T-cell (primary cell): ENCODE results near the gene LCLAT1. TPM values are rescaled to one million over a fixed set of nuclear protein-coding genes. Genes with fewer than 3 reads are reported as not detected.

Experiments
- ATAC-seq, 4 experiments: fragments of 200-7000 bp in 3 of 4; fragments of 150-1000 bp in 1 of 4; cut with Tn5 transposase; replicated peaks in 1 of 4; 1 replicate in 3 of 4; 2 replicates in 1 of 4; pipeline ENCODE4 v1.10.0; 2021; ENCODE audit warnings: moderate library complexity in 3 of 4, mild to moderate bottlenecking in 2 of 4, moderate number of reproducible peaks in 1 of 4
- CTCF ChIA-PET, 2 donors: fragments of 300-600 bp; sonication (Branson Sonifier 250); formaldehyde crosslinking; loops; one replicate each; lab custom pipeline; 2022; ENCODE audit warnings: antibody characterized with exemption in 2 of 2; lab: Charles Lee
- POLR2A ChIA-PET, 2 donors: fragments of 300-600 bp; sonication (Branson Sonifier 250); formaldehyde crosslinking; loops; one replicate each; lab custom pipeline; 2022; ENCODE audit warnings: antibody characterized with exemption in 2 of 2; lab: Charles Lee
- DNase-seq, 35 experiments: peaks; one replicate each; pipeline versions ENCODE4 v3.0.0 to v3.0.0-alpha.2; 2013 to 2023
- H3K27ac ChIP-seq: one replicate; pipeline ENCODE4 v1.5.1; 2013; ENCODE audit warnings: low read length
- H3K27me3 ChIP-seq, 2 experiments: replicated peaks in 1 of 2; 1 replicate in 1 of 2; 2 replicates in 1 of 2; pipeline versions ENCODE4 v1.6.1 to v1.7.0; 2013; ENCODE audit warnings: low read length in 1 of 2, mixed read lengths in 1 of 2; ENCODE audit not compliant: control insufficient read depth in 2 of 2, insufficient read depth in 2 of 2; ENCODE audit errors: extremely low read depth in 1 of 2
- H3K36me3 ChIP-seq, 2 donors: 1 replicate in 1 of 2; 2 replicates in 1 of 2; pipeline versions ENCODE4 v1.6.1 to v1.7.0; 2013; ENCODE audit warnings: low read length in 1 of 2; ENCODE audit not compliant: control insufficient read depth in 2 of 2, insufficient read depth in 1 of 2; ENCODE audit errors: extremely low read depth in 1 of 2
- H3K4me1 ChIP-seq, 2 experiments: 1 replicate in 1 of 2; 2 replicates in 1 of 2; pipeline versions ENCODE4 v1.6.1 to v1.7.0; 2013; ENCODE audit warnings: low read length in 2 of 2, mixed read lengths in 1 of 2; ENCODE audit not compliant: insufficient read depth in 2 of 2, control insufficient read depth in 1 of 2; ENCODE audit errors: extremely low read depth in 1 of 2
- H3K4me3 ChIP-seq, 2 donors: 1 replicate in 1 of 2; 2 replicates in 1 of 2; pipeline versions ENCODE4 v1.5.1 to v1.7.0; 2013; ENCODE audit warnings: mild to moderate bottlenecking in 2 of 2, low read length in 1 of 2, moderate library complexity in 1 of 2; ENCODE audit not compliant: control insufficient read depth in 1 of 2; ENCODE audit errors: extremely low read depth in 1 of 2
- H3K9me3 ChIP-seq: 2 replicates; pipeline ENCODE4 v1.7.0; 2013
- H3K27ac Mint-ChIP-seq, 2 donors: one replicate each; pipeline ENCODE4 v1.8.0; 2020 to 2021; ENCODE audit warnings: mild to moderate bottlenecking in 2 of 2, mixed read lengths in 2 of 2
- H3K27me3 Mint-ChIP-seq, 2 donors: one replicate each; pipeline ENCODE4 v1.8.0; 2021 to 2022; ENCODE audit warnings: mixed read lengths in 2 of 2
- H3K36me3 Mint-ChIP-seq: one replicate; pipeline ENCODE4 v1.8.0; 2021; ENCODE audit warnings: mixed read lengths
- H3K4me1 Mint-ChIP-seq, 3 donors: one replicate each; pipeline ENCODE4 v1.8.0; 2020 to 2022; ENCODE audit warnings: mixed read lengths in 3 of 3, mild to moderate bottlenecking in 1 of 3
- H3K4me3 Mint-ChIP-seq, 3 donors: one replicate each; pipeline ENCODE4 v1.8.0; 2020 to 2022; ENCODE audit warnings: mild to moderate bottlenecking in 3 of 3, mixed read lengths in 3 of 3, moderate library complexity in 3 of 3
- H3K9me3 Mint-ChIP-seq, 3 donors: one replicate each; pipeline ENCODE4 v1.8.0; 2020 to 2022; ENCODE audit warnings: mixed read lengths in 3 of 3
- WGBS: methylation state at CpG from one replicate; pipeline ENCODE4 v1.1.5; 2013; ENCODE audit warnings: missing lambda C conversion rate; ENCODE audit not compliant: insufficient coverage; 5-methylcytosine and 5-hydroxymethylcytosine counted together
- total RNA-seq, 35 experiments: library from RNA in 6 of 35; stranded (reverse) in 6 of 35; fragments of 120-200 nt in 1 of 35; gene quantifications; one replicate each; pipeline versions ENCODE4 v1.2.1 to v1.2.4 and lab custom pipeline; 2013 to 2026

LCLAT1 gene
- total RNA-seq, 5 donors from 2014 or later (not counting 1 experiment from before 2014, with no cell fraction given) = 13.8 to 33.0 (median 19.6) TPM

GRCh38 chr2:30446602-30447148 lies 371 bp upstream of the LCLAT1 start:
- peaks cover 7% of the 10 kb centered on the region for H3K36me3 Mint-ChIP-seq

GRCh38 chr2:30448308-30448707 lies 1.3 kb downstream of the LCLAT1 start:
- ChIA-PET POLR2A (interaction anchor here (0.6 to 1.2 kb wide), 2 partner anchors 113 to 216 kb away, joined by 4 to 6 read pairs; no protein-coding TSS in a partner anchor), CTCF (interaction anchor here in 1 of 2 donors (0.5 kb wide), 1 partner anchor 190 kb away, joined by 4 read pairs; no protein-coding TSS in a partner anchor)
- Histone ChIP-seq H3K27ac (peak overlapping the region; percentile 89), H3K27me3 (no peaks in the 10 kb centered on the region), H3K36me3 (no peaks in the 10 kb centered on the region), H3K4me1 (peaks cover 17 to 22% of the 10 kb centered on the region in 2 experiments), H3K9me3 (no peaks in the 10 kb centered on the region), H3K4me3 (no peak overlapping the region)
- peak overlapping the region; percentile 93 to 97 (median 95) for H3K4me3 Mint-ChIP-seq
- peaks cover 11% of the 10 kb centered on the region for H3K36me3 Mint-ChIP-seq
- ATAC-seq = peak in 1 of 4 experiments; percentile 17
- DNase-seq = no peak
- H3K27me3 Mint-ChIP-seq = no peaks in the 10 kb centered on the region
- peaks cover 47 to 64% (median 47%) of the 10 kb centered on the region in 3 donors for H3K4me1 Mint-ChIP-seq
- no peaks in the 10 kb centered on the region for H3K9me3 Mint-ChIP-seq
- H3K27ac Mint-ChIP-seq = peak overlapping the region; percentile 92 to 95
- WGBS = 0% methylated on average over 1 of the region's 4 CpGs

More at GRCh38 chr2:30446602-30447148, 371 bp upstream of the LCLAT1 start:
- CTCF ChIA-PET = interaction anchor here (0.6 to 2.8 kb wide), 10 partner anchors 16 to 282 kb away, joined by 3 to 9 read pairs (median 4); no protein-coding TSS in a partner anchor
- Mint-ChIP-seq H3K4me3 (peak overlapping the region; percentile 93 to 97 (median 95)), H3K27ac (peak overlapping the region; percentile 92 to 95), H3K9me3 (no peaks in the 10 kb centered on the region), H3K27me3 (no peaks in the 10 kb centered on the region), H3K4me1 (peaks cover 36 to 51% (median 38%) of the 10 kb centered on the region in 3 donors)
- peak overlapping the region; percentile 66 to 93 for H3K4me3 ChIP-seq
- ATAC-seq = no peak
- peak in 2 of 35 experiments; percentile 1 to 32 for DNase-seq
- H3K36me3 ChIP-seq = no peaks in the 10 kb centered on the region
- H3K27ac ChIP-seq = peak overlapping the region; percentile 89
- 22% methylated on average over 7 of the region's 12 CpGs for whole genome bisulfite sequencing
- H3K9me3 ChIP-seq = no peaks in the 10 kb centered on the region
- POLR2A ChIA-PET = interaction anchor here in 1 of 2 donors (0.8 to 1.4 kb wide), 7 partner anchors 10 to 300 kb away, joined by 3 to 16 read pairs (median 3); partner anchors contain the start of genes LBH and YPEL5
- H3K4me1 ChIP-seq = peaks cover 15 to 17% of the 10 kb centered on the region in 2 experiments
- H3K27me3 ChIP-seq = no peaks in the 10 kb centered on the region

GRCh38 chr2:30448866-30449265 lies 1.8 kb downstream of the LCLAT1 start:
- H3K27ac ChIP-seq = no peak overlapping the region
- peaks cover 52 to 69% (median 52%) of the 10 kb centered on the region in 3 donors for H3K4me1 Mint-ChIP-seq
- H3K4me3 Mint-ChIP-seq = peak overlapping the region; percentile 93 to 97 (median 95)

GRCh38 chr2:30450025-30450424 lies 3.0 kb downstream of the LCLAT1 start:
- no peak overlapping the region for H3K4me3 ChIP-seq
- Mint-ChIP-seq H3K9me3 (no peaks in the 10 kb centered on the region), H3K4me3 (no peak overlapping the region), H3K4me1 (peaks cover 57 to 81% (median 57%) of the 10 kb centered on the region in 3 donors), H3K27ac (no peak overlapping the region), H3K27me3 (no peaks in the 10 kb centered on the region), H3K36me3 (peaks cover 11% of the 10 kb centered on the region)
- no peaks in the 10 kb centered on the region for H3K36me3 ChIP-seq
- no peaks in the 10 kb centered on the region for H3K27me3 ChIP-seq
- POLR2A ChIA-PET = interaction anchor here (0.5 to 0.7 kb wide), 6 partner anchors 85 to 1665 kb away, joined by 3 to 6 read pairs (median 4); partner anchors contain the start of gene LBH (in 1 of the 2)
- ATAC-seq (no peak), DNase-seq (no peak)
- no peaks in the 10 kb centered on the region for H3K9me3 ChIP-seq
- CTCF ChIA-PET = no interaction called here
- WGBS = 40% methylated on average over 1 of the region's 1 CpG
- H3K4me1 ChIP-seq = peaks cover 17 to 22% of the 10 kb centered on the region in 2 experiments
- no peak overlapping the region for H3K27ac ChIP-seq

More at GRCh38 chr2:30448866-30449265, 1.8 kb downstream of the LCLAT1 start:
- Mint-ChIP-seq H3K27ac (peak overlapping the region in 1 of 2 donors; percentile 95), H3K36me3 (peaks cover 11% of the 10 kb centered on the region), H3K27me3 (no peaks in the 10 kb centered on the region), H3K9me3 (no peaks in the 10 kb centered on the region)
- ATAC-seq (no peak), DNase-seq (no peak)
- Histone ChIP-seq H3K36me3 (no peaks in the 10 kb centered on the region), H3K9me3 (no peaks in the 10 kb centered on the region), H3K4me3 (no peak overlapping the region), H3K4me1 (peaks cover 17 to 22% of the 10 kb centered on the region in 2 experiments), H3K27me3 (no peaks in the 10 kb centered on the region)
- CTCF ChIA-PET = no interaction called here
- POLR2A ChIA-PET = no interaction called here
- WGBS = no CpG with 5 or more reads among the region's 2 CpGs

GRCh38 chr2:30453498-30453897 lies 6.5 kb downstream of the LCLAT1 start:
- DNase-seq (no peak), ATAC-seq (no peak)
- H3K27ac Mint-ChIP-seq = no peak overlapping the region
- Histone ChIP-seq H3K27ac (no peak overlapping the region), H3K4me1 (peaks cover 10 to 13% of the 10 kb centered on the region in 2 experiments), H3K9me3 (no peaks in the 10 kb centered on the region), H3K4me3 (no peak overlapping the region), H3K36me3 (no peaks in the 10 kb centered on the region), H3K27me3 (no peaks in the 10 kb centered on the region)
- POLR2A ChIA-PET = interaction anchor here in 1 of 2 donors (0.6 kb wide), 1 partner anchor 244 kb away, joined by 3 read pairs; no protein-coding TSS in a partner anchor
- no peak overlapping the region for H3K4me3 Mint-ChIP-seq
- H3K4me1 Mint-ChIP-seq = peaks cover 59 to 89% (median 63%) of the 10 kb centered on the region in 3 donors
- peaks cover 11% of the 10 kb centered on the region for H3K36me3 Mint-ChIP-seq
- H3K9me3 Mint-ChIP-seq = peaks cover 0 to 4% (median 0%) of the 10 kb centered on the region in 3 donors
- no peaks in the 10 kb centered on the region for H3K27me3 Mint-ChIP-seq
- WGBS = 57% methylated on average over 2 of the region's 5 CpGs
- CTCF ChIA-PET = no interaction called here

- whole genome bisulfite sequencing = no CpG with 5 or more reads among the region's 6 CpGs
- H3K4me1 Mint-ChIP-seq = peaks cover 61 to 89% (median 65%) of the 10 kb centered on the region in 3 donors
- ChIA-PET CTCF (no interaction called here), POLR2A (no interaction called here)
- peaks cover 10 to 13% of the 10 kb centered on the region in 2 experiments for H3K4me1 ChIP-seq
- peaks cover 0 to 4% (median 0%) of the 10 kb centered on the region in 3 donors for H3K9me3 Mint-ChIP-seq
- no peaks in the 10 kb centered on the region for H3K9me3 ChIP-seq
- no peak for ATAC-seq
- H3K4me3 ChIP-seq = no peak overlapping the region
- H3K27me3 ChIP-seq = no peaks in the 10 kb centered on the region
- DNase-seq = no peak
- no peak overlapping the region for H3K27ac Mint-ChIP-seq
- peaks cover 12% of the 10 kb centered on the region for H3K36me3 Mint-ChIP-seq
- no peaks in the 10 kb centered on the region for H3K36me3 ChIP-seq
- H3K4me3 Mint-ChIP-seq = no peak overlapping the region
- no peaks in the 10 kb centered on the region for H3K27me3 Mint-ChIP-seq
- H3K27ac ChIP-seq = no peak overlapping the region
Observed at GRCh38 chr2:30454571-30454970, 7.5 kb downstream of the LCLAT1 start.
